ENCODE data around the gene NRGN. TPM values are rescaled to one million over a fixed set of nuclear protein-coding genes. Genes with fewer than 3 reads are reported as not detected.

The NRGN gene
- total RNA-seq, 4 donors from 2014 or later: 0.83 to 5.0 (median 1.5) TPM

DNA sequence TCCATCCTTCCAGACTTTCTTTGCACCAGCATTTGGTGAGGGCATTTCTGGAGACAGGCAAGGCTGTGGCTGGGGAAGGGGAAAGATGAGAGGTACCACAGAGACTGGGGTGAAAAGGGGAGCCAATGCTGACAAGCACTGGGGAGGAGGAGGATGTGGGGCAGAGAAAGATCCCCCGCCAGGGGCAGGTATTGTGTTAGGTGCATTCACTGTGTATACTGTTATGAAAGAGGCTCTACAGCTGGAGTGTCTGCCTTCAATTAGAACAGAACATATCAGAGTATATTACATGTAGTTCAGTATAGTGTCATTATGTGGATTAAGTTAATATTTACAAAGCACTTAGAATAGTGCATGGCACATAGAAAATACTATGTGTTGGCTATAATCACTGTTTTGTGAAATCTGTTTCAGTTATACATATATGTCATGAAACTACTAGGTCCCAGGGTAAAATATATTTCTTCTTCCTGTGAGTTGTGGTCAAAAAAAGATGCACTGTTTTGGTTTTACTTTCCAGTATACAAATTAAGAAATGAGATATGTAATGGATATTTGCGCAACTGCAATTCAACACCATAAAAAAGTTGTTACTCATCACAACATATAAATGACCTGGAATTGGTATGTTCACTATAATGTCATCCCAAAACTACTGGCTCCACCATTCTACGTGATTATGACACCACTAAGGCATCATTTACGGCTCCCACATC lies 52.0 kb downstream of the NRGN start:
- WGBS, 2 donors: 79 to 82% methylated on average over 4 of the region's 4 CpGs
- H3K4me3 ChIP-seq: no peak overlapping the region
- no peak overlapping the region for H3K27ac ChIP-seq
- TF ChIP-seq, protein P1, sequence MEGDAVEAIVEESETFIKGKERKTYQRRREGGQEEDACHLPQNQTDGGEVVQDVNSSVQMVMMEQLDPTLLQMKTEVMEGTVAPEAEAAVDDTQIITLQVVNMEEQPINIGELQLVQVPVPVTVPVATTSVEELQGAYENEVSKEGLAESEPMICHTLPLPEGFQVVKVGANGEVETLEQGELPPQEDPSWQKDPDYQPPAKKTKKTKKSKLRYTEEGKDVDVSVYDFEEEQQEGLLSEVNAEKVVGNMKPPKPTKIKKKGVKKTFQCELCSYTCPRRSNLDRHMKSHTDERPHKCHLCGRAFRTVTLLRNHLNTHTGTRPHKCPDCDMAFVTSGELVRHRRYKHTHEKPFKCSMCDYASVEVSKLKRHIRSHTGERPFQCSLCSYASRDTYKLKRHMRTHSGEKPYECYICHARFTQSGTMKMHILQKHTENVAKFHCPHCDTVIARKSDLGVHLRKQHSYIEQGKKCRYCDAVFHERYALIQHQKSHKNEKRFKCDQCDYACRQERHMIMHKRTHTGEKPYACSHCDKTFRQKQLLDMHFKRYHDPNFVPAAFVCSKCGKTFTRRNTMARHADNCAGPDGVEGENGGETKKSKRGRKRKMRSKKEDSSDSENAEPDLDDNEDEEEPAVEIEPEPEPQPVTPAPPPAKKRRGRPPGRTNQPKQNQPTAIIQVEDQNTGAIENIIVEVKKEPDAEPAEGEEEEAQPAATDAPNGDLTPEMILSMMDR (IDR thresholded peaks at IDR 0.05): no peak
- no peak for TF ChIP-seq POLR2A (IDR thresholded peaks at IDR 0.05)
- no peaks in the 10 kb centered on the region for H3K9me3 ChIP-seq
- DNase-seq: no peak
- H3K4me1 ChIP-seq: peaks cover 0 to 13% (median 0%) of the 10 kb centered on the region in 3 donors
- intact Hi-C loops (cut with DNase I): no loop called here
- H3K36me3 ChIP-seq: no peaks in the 10 kb centered on the region
- H3K27me3 ChIP-seq: no peaks in the 10 kb centered on the region

DNA sequence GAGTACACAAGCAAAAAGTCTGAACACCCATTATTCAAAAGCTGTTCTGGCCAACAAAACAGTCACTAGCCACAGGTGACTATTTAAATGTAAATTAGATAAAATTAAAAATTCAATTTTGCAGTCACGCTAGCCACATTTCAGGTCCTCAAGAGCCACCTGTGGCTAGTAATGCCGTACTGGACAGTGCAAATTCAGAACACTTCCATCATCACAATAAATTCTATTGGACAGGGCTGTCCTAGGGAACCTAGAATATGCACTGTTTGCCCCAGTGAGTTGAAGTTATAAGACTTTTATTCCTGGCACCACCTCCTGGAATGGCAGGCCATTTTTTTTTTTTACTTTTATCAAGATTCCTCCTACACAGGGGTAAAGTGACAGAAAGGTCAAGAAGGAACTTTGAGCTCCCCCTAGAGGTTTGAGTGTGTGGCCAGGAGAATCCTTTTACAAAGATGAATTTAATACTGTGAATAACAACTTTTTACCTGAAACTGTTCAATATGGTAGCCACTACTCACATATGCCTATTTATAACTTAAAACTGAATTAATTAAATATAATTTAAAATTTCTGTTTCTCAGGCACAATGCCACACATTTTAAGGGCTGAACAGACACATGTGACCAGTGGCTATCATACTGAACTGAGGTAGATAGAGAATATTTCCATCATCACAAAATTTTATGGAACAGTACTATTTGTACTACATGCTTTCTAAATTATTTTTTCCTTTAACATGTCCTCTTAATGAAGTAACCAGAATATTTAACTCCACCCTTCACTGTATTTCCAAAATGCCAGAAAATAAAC lies 53.9 kb downstream of the NRGN start:
- Histone ChIP-seq H3K27ac (no peak overlapping the region), H3K4me1 (peaks cover under 1 to 31% (median 4%) of the 10 kb centered on the region in 3 donors), H3K4me3 (no peak overlapping the region), H3K9me3 (no peaks in the 10 kb centered on the region), H3K36me3 (no peaks in the 10 kb centered on the region), H3K27me3 (no peaks in the 10 kb centered on the region)
- intact Hi-C loops (cut with DNase I): no loop called here
- 77 to 81% methylated on average over 2 of the region's 2 CpGs for WGBS, 2 donors
- DNase-seq: no peak
- TF ChIP-seq POLR2A (IDR thresholded peaks at IDR 0.05): no peak
- TF ChIP-seq, protein P1 (IDR thresholded peaks at IDR 0.05): peak; percentile 23 to 71 (median 43)

DNA sequence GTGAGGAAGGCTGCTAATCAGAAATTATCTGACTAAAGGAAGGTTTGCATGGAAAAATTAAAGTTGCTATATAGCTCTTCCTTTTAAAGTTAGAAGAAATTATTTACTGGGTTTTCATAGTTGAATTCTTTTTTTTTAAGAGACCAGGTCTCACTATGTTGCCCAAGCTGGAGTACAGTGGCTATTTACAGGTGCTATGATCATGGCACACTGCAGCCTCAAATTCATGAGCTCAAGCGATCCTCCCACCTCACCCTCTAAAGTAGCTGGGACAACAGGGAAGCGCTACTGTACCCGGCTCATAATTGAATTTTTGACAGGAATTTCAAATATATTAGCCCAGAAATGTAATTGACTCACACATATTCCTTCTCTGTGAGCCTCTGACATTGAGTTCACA lies 56.6 kb downstream of the NRGN start:
- peaks cover 10 to 47% (median 15%) of the 10 kb centered on the region in 3 donors for H3K4me1 ChIP-seq
- no peaks in the 10 kb centered on the region for H3K36me3 ChIP-seq
- no peak overlapping the region for H3K27ac ChIP-seq
- 87 to 89% methylated on average over 3 of the region's 3 CpGs for WGBS, 2 donors
- H3K9me3 ChIP-seq: no peaks in the 10 kb centered on the region
- DNase-seq: no peak
- H3K4me3 ChIP-seq: no peak overlapping the region
- TF ChIP-seq, protein P1 (IDR thresholded peaks at IDR 0.05): no peak
- TF ChIP-seq POLR2A (IDR thresholded peaks at IDR 0.05): no peak
- intact Hi-C loops (cut with DNase I): no loop called here
- H3K27me3 ChIP-seq: no peaks in the 10 kb centered on the region

Other genes with a start within 250 kb of the NRGN start
- gene OR8B12, start 196.3 kb upstream of the NRGN start, total RNA-seq: not detected
- gene OR8A1, start 169.9 kb upstream of the NRGN start, total RNA-seq: not detected
- not detected for gene PANX3, start 128.5 kb upstream of the NRGN start, total RNA-seq
- 10 to 100 TPM; 15.4 to 31.2 (median 19.8) TPM for gene TBRG1, start 117.1 kb upstream of the NRGN start, total RNA-seq
- gene SIAE, start 66.2 kb upstream of the NRGN start, total RNA-seq: 10 to 100 TPM in 1 of 4 donors, 1 to 10 TPM in 3; 5.7 to 19.6 (median 8.0) TPM
- gene SPA17, start 66.0 kb upstream of the NRGN start, total RNA-seq: 1 to 10 TPM; 2.3 to 8.5 (median 6.0) TPM
- 10 to 100 TPM in 1 of 4 donors, 1 to 10 TPM in 3; 5.1 to 10.2 (median 7.6) TPM for gene VSIG2, start 12.3 kb downstream of the NRGN start, total RNA-seq
- 10 to 100 TPM in 2 of 4 donors, 1 to 10 TPM in 2; 5.6 to 23.1 (median 9.7) TPM for gene ESAM, start 22.3 kb downstream of the NRGN start, total RNA-seq
- gene MSANTD2, start 60.5 kb downstream of the NRGN start, total RNA-seq: 10 to 100 TPM in 1 of 4 donors, 1 to 10 TPM in 3; 5.2 to 16.4 (median 6.7) TPM
- gene ROBO3, start 125.5 kb downstream of the NRGN start, total RNA-seq: 10 to 100 TPM in 1 of 4 donors, 1 to 10 TPM in 3; 1.8 to 12.4 (median 3.8) TPM
- gene ROBO4, start 157.9 kb downstream of the NRGN start, total RNA-seq: 10 to 100 TPM in 2 of 4 donors, 1 to 10 TPM in 2; 4.5 to 11.9 (median 8.6) TPM
- not detected for gene HEPN1, start 179.3 kb downstream of the NRGN start, total RNA-seq
- not detected for gene HEPACAM, start 196.1 kb downstream of the NRGN start, total RNA-seq
- 1 to 10 TPM; 2.0 to 3.2 (median 2.9) TPM for gene CCDC15, start 214.3 kb downstream of the NRGN start, total RNA-seq